ENCODE data around the gene EPHA8. TPM values are rescaled to one million over a fixed set of nuclear protein-coding genes. Genes with fewer than 3 reads are reported as not detected.

The EPHA8 gene
- total RNA-seq, 4 donors from 2014 or later, result 0.62 TPM; not detected in 3

- TF ChIP-seq CTCF (IDR thresholded peaks at IDR 0.05), result no peak
- TF ChIP-seq POLR2A (IDR thresholded peaks at IDR 0.05), result no peak
- intact Hi-C loops (cut with DNase I; ENCODE audit: low total_unique reads), result no loop called here
These were observed 11.7 kb upstream of the EPHA8 start for GRCh38 chr1:22551591-22551990.

GRCh38 chr1:22552021-22552420 is 11.3 kb upstream of the EPHA8 start:
- TF ChIP-seq CTCF (IDR thresholded peaks at IDR 0.05), result no peak
- TF ChIP-seq POLR2A (IDR thresholded peaks at IDR 0.05), result no peak
- no peak overlapping the region for H3K4me3 ChIP-seq (ENCODE audit: low read depth, poor library complexity, severe bottlenecking)
- intact Hi-C loops (cut with DNase I; ENCODE audit: low total_unique reads), result no loop called here
- 56 to 80% methylated on average over 5 of the region's 5 CpGs for WGBS, 2 donors
- DNase-seq (ENCODE audit: low spot score in 2 of 2), result no peak

More at GRCh38 chr1:22551591-22551990, 11.7 kb upstream of the EPHA8 start:
- WGBS, 2 donors, result 57 to 59% methylated on average over 15 to 17 of the region's 17 CpGs
- no peak for DNase-seq (ENCODE audit: low spot score in 2 of 2)
- no peak overlapping the region for H3K4me3 ChIP-seq (ENCODE audit: low read depth, poor library complexity, severe bottlenecking)

- H3K4me3 ChIP-seq (ENCODE audit: low read depth, poor library complexity, severe bottlenecking), result no peak overlapping the region
- intact Hi-C loops (cut with DNase I; ENCODE audit: low total_unique reads), result no loop called here
- TF ChIP-seq CTCF (IDR thresholded peaks at IDR 0.05), result no peak
- TF ChIP-seq POLR2A (IDR thresholded peaks at IDR 0.05), result no peak
- DNase-seq (ENCODE audit: low spot score in 2 of 2), result no peak
- 43 to 46% methylated on average over 16 to 18 of the region's 18 CpGs for WGBS, 2 donors
These were observed 10.0 kb upstream of the EPHA8 start for GRCh38 chr1:22553104-22553880.

GRCh38 chr1:22553991-22554522 is 9.2 kb upstream of the EPHA8 start:
- intact Hi-C loops (cut with DNase I; ENCODE audit: low total_unique reads), result no loop called here
- no peak overlapping the region for H3K4me3 ChIP-seq (ENCODE audit: low read depth, poor library complexity, severe bottlenecking)
- DNase-seq (ENCODE audit: low spot score in 2 of 2), result no peak
- TF ChIP-seq CTCF (IDR thresholded peaks at IDR 0.05) (no peak), POLR2A (IDR thresholded peaks at IDR 0.05) (no peak)
- WGBS, 2 donors, result 79 to 81% methylated on average over 8 of the region's 8 CpGs

GRCh38 chr1:22555371-22555656 is 8.0 kb upstream of the EPHA8 start:
- TF ChIP-seq CTCF (IDR thresholded peaks at IDR 0.05) (no peak), POLR2A (IDR thresholded peaks at IDR 0.05) (no peak)
- H3K4me3 ChIP-seq (ENCODE audit: low read depth, poor library complexity, severe bottlenecking), result no peak overlapping the region
- 45 to 47% methylated on average over 3 of the region's 3 CpGs for WGBS, 2 donors
- intact Hi-C loops (cut with DNase I; ENCODE audit: low total_unique reads), result no loop called here
- no peak for DNase-seq (ENCODE audit: low spot score in 2 of 2)

Data from lower leg skin (tissue), 4 donors.